Daoy (cell line): ENCODE measurements around the gene IQGAP3. TPM values are rescaled to one million over a fixed set of nuclear protein-coding genes. Genes with fewer than 3 reads are reported as not detected.
A peak's percentile ranks its signal among the peaks of the same experiment; 100 is the strongest.

ENCODE experiments used
- DNase-seq: peaks from one replicate; pipeline ENCODE4 v3.0.0-alpha.2; 2015; ENCODE audit warnings: low read depth
- total RNA-seq: library from RNA; depleted of rRNA; stranded (reverse); fragments of >200 nt; shearing (Covaris generic); gene quantifications from 2 replicates; pipeline ENCODE4 v1.2.3, GENCODE V29; 2014

The IQGAP3 gene
- total RNA-seq, 1 experiment from 2014 or later = 45.7 TPM

- DNase-seq = no peak
Measured at GRCh38 chr1:156513185-156513584, 59.2 kb downstream of the IQGAP3 start.

GRCh38 chr1:156511644-156512043 lies 60.7 kb downstream of the IQGAP3 start:
- peak; percentile 36 for DNase-seq

GRCh38 chr1:156510709-156511108 lies 61.7 kb downstream of the IQGAP3 start:
- no peak for DNase-seq

- no peak for DNase-seq
Measured at GRCh38 chr1:156509424-156510034, 62.8 kb downstream of the IQGAP3 start.

- DNase-seq = no peak
Measured at GRCh38 chr1:156508955-156509234, 63.5 kb downstream of the IQGAP3 start.

GRCh38 chr1:156508205-156508954 lies 64.0 kb downstream of the IQGAP3 start:
- DNase-seq = no peak

GRCh38 chr1:156506450-156506849 lies 65.9 kb downstream of the IQGAP3 start:
- no peak for DNase-seq

- no peak for DNase-seq
Measured at GRCh38 chr1:156505679-156506298, 66.6 kb downstream of the IQGAP3 start.

GRCh38 chr1:156504821-156505678 lies 67.3 kb downstream of the IQGAP3 start:
- DNase-seq = peak; percentile 99

GRCh38 chr1:156504438-156504813 lies 67.9 kb downstream of the IQGAP3 start:
- no peak for DNase-seq

GRCh38 chr1:156503698-156504437 lies 68.5 kb downstream of the IQGAP3 start:
- DNase-seq = no peak

- DNase-seq = peak; percentile 92
Measured at GRCh38 chr1:156502894-156503697, 69.3 kb downstream of the IQGAP3 start.

GRCh38 chr1:156502391-156502893 lies 69.9 kb downstream of the IQGAP3 start:
- DNase-seq = no peak

GRCh38 chr1:156500793-156501506 lies 71.4 kb downstream of the IQGAP3 start:
- DNase-seq = peak; percentile 97

- DNase-seq = no peak
Measured at GRCh38 chr1:156500543-156500792, 71.9 kb downstream of the IQGAP3 start, which contains the start of gene MEF2D. Gene MEF2D (minus strand): TSS chr1:156500775. CDS start chr1:156483292, 17,483 bp downstream.

- peak; percentile 29 for DNase-seq
Measured at GRCh38 chr1:156499842-156500542, 72.4 kb downstream of the IQGAP3 start.

GRCh38 chr1:156499194-156499841 lies 73.0 kb downstream of the IQGAP3 start:
- DNase-seq = peak; percentile 34

GRCh38 chr1:156498432-156499193 lies 73.8 kb downstream of the IQGAP3 start:
- DNase-seq = peak; percentile 44
